ENCODE measurements around the gene DNLZ.

DNA sequence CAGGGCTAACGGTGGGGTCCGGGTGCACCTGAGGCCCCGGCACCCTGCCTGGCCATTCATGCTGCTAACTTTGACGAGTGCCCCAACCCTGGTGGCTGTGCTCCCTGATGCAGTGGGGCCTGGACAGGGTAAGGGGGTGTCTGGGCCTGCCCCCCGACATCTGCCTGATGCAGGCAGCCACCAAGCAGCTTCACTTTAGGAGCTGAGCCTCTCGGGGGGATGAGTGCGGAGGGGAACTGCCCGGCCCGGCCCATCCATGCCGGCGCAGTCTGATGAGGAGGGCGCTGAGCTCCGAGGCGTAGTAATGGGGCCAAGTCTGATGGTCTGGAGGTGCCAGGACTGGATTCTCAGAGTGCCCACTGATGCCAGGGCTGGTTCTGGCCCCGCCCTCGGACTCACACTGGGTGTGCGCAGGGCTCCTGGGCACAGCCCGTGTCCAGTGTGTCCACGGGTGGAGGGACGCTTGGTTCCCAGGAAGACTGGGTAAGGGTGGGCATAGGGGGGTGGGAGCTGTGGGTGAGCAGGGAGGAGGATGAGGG lies 16.5 kb downstream of the DNLZ start:
- no peak for TF ChIP-seq TCF7 (IDR thresholded peaks at IDR 0.05; ENCODE audit: borderline replicate concordance)
- no peak for TF ChIP-seq POLR2A (IDR thresholded peaks at IDR 0.05; ENCODE audit: low read depth, low read length)
- TF ChIP-seq, protein P1, sequence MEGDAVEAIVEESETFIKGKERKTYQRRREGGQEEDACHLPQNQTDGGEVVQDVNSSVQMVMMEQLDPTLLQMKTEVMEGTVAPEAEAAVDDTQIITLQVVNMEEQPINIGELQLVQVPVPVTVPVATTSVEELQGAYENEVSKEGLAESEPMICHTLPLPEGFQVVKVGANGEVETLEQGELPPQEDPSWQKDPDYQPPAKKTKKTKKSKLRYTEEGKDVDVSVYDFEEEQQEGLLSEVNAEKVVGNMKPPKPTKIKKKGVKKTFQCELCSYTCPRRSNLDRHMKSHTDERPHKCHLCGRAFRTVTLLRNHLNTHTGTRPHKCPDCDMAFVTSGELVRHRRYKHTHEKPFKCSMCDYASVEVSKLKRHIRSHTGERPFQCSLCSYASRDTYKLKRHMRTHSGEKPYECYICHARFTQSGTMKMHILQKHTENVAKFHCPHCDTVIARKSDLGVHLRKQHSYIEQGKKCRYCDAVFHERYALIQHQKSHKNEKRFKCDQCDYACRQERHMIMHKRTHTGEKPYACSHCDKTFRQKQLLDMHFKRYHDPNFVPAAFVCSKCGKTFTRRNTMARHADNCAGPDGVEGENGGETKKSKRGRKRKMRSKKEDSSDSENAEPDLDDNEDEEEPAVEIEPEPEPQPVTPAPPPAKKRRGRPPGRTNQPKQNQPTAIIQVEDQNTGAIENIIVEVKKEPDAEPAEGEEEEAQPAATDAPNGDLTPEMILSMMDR (IDR thresholded peaks at IDR 0.05 in 2 of 3, conservative IDR thresholded peaks at IDR 0.05 in 1 of 3; ENCODE audit: control insufficient read depth in 2 of 3, extremely low read depth in 1 of 3, insufficient read depth in 1 of 3, low read depth in 3 of 3, low read length in 3 of 3), result no peak
- no peak for TF ChIP-seq KDM1A (IDR thresholded peaks at IDR 0.05; ENCODE audit: borderline replicate concordance)
- no peak for TF ChIP-seq HDAC2 (IDR thresholded peaks at IDR 0.05)
- no peak for TF ChIP-seq ETV6 (conservative IDR thresholded peaks at IDR 0.05 in 1 of 2, IDR thresholded peaks at IDR 0.05 in 1 of 2; ENCODE audit: borderline replicate concordance in 1 of 2, low read depth in 1 of 2)
- no peak for TF ChIP-seq MTA2 (IDR thresholded peaks at IDR 0.05; ENCODE audit: low read depth)
- no peak for TF ChIP-seq MEF2A (IDR thresholded peaks at IDR 0.05; ENCODE audit: insufficient read depth, low read depth, low read length)
- TF ChIP-seq FOXM1 (IDR thresholded peaks at IDR 0.05; ENCODE audit: low read depth, low read length), result no peak
- TF ChIP-seq, protein P2, sequence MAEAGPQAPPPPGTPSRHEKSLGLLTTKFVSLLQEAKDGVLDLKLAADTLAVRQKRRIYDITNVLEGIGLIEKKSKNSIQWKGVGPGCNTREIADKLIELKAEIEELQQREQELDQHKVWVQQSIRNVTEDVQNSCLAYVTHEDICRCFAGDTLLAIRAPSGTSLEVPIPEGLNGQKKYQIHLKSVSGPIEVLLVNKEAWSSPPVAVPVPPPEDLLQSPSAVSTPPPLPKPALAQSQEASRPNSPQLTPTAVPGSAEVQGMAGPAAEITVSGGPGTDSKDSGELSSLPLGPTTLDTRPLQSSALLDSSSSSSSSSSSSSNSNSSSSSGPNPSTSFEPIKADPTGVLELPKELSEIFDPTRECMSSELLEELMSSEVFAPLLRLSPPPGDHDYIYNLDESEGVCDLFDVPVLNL (IDR thresholded peaks at IDR 0.05; ENCODE audit: low read depth, low read length), result no peak
- no peak for TF ChIP-seq CREM (IDR thresholded peaks at IDR 0.05; ENCODE audit: low read depth)
- no peak for TF ChIP-seq CHD2 (IDR thresholded peaks at IDR 0.05; ENCODE audit: borderline replicate concordance, low read depth, low read length)

All from GM12878 (cell line).